PC-3 (cell line): ENCODE results near the gene ZNF3.

Source experiments
- CTCF ChIP-seq: fragments of 300-600 bp; sonication (generic); conservative IDR thresholded peaks from 2 replicates; pipeline ENCODE4 v1.5.1; 2017; ENCODE audit warnings: antibody characterized with exemption, low read depth, mild to moderate bottlenecking, low read length
- EZH2phosphoT487 ChIP-seq: fragments of 300-600 bp; sonication (generic); IDR thresholded peaks from 2 replicates; pipeline ENCODE4 v1.6.1; 2018; ENCODE audit warnings: mild to moderate bottlenecking, antibody characterized with exemption, low read length, borderline replicate concordance

- no peak for TF ChIP-seq CTCF
- TF ChIP-seq EZH2phosphoT487, result no peak
Measured at GRCh38 chr7:100021297-100021696, 60.2 kb downstream of the ZNF3 start.
